Fibroblast of the aortic adventitia (primary cell): Measurements from ENCODE around the gene NOC3L. TPM values are rescaled to one million over a fixed set of nuclear protein-coding genes. Genes with fewer than 3 reads are reported as not detected.

Source experiments
- DNase-seq: peaks from one replicate; pipeline ENCODE4 v3.0.0-alpha.2; 2010; ENCODE audit warnings: low read depth
- H3K4me3 ChIP-seq: 2 replicates; pipeline ENCODE4 v1.5.1; 2011; ENCODE audit warnings: low read depth, mild to moderate bottlenecking, control low read depth, low read length, moderate library complexity
- CTCF ChIP-seq: IDR thresholded peaks from 2 replicates; pipeline ENCODE4 v1.5.1; 2011; ENCODE audit warnings: mild to moderate bottlenecking, low read length, control low read depth, inconsistent platforms; ENCODE audit not compliant: insufficient read depth
- total RNA-seq: library from RNA; depleted of rRNA; stranded (reverse); fragments of >200 nt; gene quantifications from 2 replicates; pipeline ENCODE4 v1.2.3, GENCODE V29; 2012; ENCODE audit warnings: low replicate concordance

The NOC3L gene
- total RNA-seq, 1 donor, result 36.4 TPM

GRCh38 chr10:94308866-94309265, 53.9 kb downstream of the NOC3L start:
- no peak for TF ChIP-seq CTCF
- DNase-seq, result peak; percentile 25
- H3K4me3 ChIP-seq, result no peak overlapping the region

GRCh38 chr10:94307046-94307615, 55.6 kb downstream of the NOC3L start:
- no peak for TF ChIP-seq CTCF
- DNase-seq, result no peak

GRCh38 chr10:94303929-94304328, 58.8 kb downstream of the NOC3L start:
- DNase-seq, result no peak
- TF ChIP-seq CTCF, result no peak
- H3K4me3 ChIP-seq, result no peak overlapping the region

More at GRCh38 chr10:94307046-94307615, 55.6 kb downstream of the NOC3L start:
- H3K4me3 ChIP-seq, result no peak overlapping the region

- no peak for DNase-seq
- no peak for TF ChIP-seq CTCF
- no peak overlapping the region for H3K4me3 ChIP-seq
Observed at GRCh38 chr10:94300042-94300441, 62.7 kb downstream of the NOC3L start.

GRCh38 chr10:94299417-94299816, 63.3 kb downstream of the NOC3L start:
- TF ChIP-seq CTCF, result no peak
- DNase-seq, result peak; percentile 79
- no peak overlapping the region for H3K4me3 ChIP-seq

GRCh38 chr10:94294168-94294567, 68.6 kb downstream of the NOC3L start:
- H3K4me3 ChIP-seq, result no peak overlapping the region
- no peak for DNase-seq
- no peak for TF ChIP-seq CTCF

GRCh38 chr10:94293354-94293753, 69.4 kb downstream of the NOC3L start:
- TF ChIP-seq CTCF, result no peak
- peak; percentile 69 for DNase-seq
- H3K4me3 ChIP-seq, result no peak overlapping the region
